H9 (cell line): ENCODE results near the gene POLG2. TPM values are rescaled to one million over a fixed set of nuclear protein-coding genes. Genes with fewer than 3 reads are reported as not detected.

Source experiments
- DNase-seq: peaks from one replicate; pipeline ENCODE4 v3.0.0-alpha.2; 2017
- H2AFZ ChIP-seq: one replicate; pipeline ENCODE4 v1.6.1; 2013; ENCODE audit warnings: mild to moderate bottlenecking, low read length, control low read depth, moderate library complexity
- H2AK5ac ChIP-seq: 2 replicates; pipeline ENCODE4 v1.6.1; 2013; ENCODE audit warnings: low read length, control low read depth, mixed read lengths; ENCODE audit not compliant: insufficient read length
- H2BK120ac ChIP-seq: one replicate; pipeline ENCODE4 v1.6.1; 2013; ENCODE audit warnings: low read depth, mild to moderate bottlenecking, low read length, control low read depth, inconsistent platforms; ENCODE audit not compliant: poor library complexity, severe bottlenecking
- H2BK12ac ChIP-seq: 2 replicates; pipeline ENCODE4 v1.6.1; 2013; ENCODE audit warnings: low read length, control low read depth, mixed read lengths, low read depth; ENCODE audit not compliant: insufficient read length
- H2BK15ac ChIP-seq: 2 replicates; pipeline ENCODE4 v1.6.1; 2013; ENCODE audit warnings: low read depth, low read length, control low read depth
- H2BK20ac ChIP-seq: one replicate; pipeline ENCODE4 v1.6.1; 2013; ENCODE audit warnings: low read depth, mild to moderate bottlenecking, low read length, control low read depth, inconsistent platforms; ENCODE audit not compliant: poor library complexity, severe bottlenecking
- H2BK5ac ChIP-seq: 2 replicates; pipeline ENCODE4 v1.6.1; 2013; ENCODE audit warnings: low read length, control low read depth, mixed read lengths; ENCODE audit not compliant: insufficient read length
- H3K14ac ChIP-seq: 2 replicates; pipeline ENCODE4 v1.6.1; 2013; ENCODE audit warnings: low read length, control low read depth; ENCODE audit not compliant: insufficient read depth
- H3K18ac ChIP-seq: 2 replicates; pipeline ENCODE4 v1.6.1; 2013; ENCODE audit warnings: low read depth, mild to moderate bottlenecking, mixed read lengths, low read length, control low read depth; ENCODE audit not compliant: insufficient read length
- H3K23ac ChIP-seq: 2 replicates; pipeline ENCODE4 v1.6.1; 2013; ENCODE audit warnings: low read length, control low read depth, mixed read lengths, low read depth; ENCODE audit not compliant: insufficient read length
- H3K23me2 ChIP-seq: 2 replicates; pipeline ENCODE4 v1.6.1; 2013; ENCODE audit warnings: low read depth, mild to moderate bottlenecking, mixed read lengths, low read length, control low read depth; ENCODE audit not compliant: insufficient read length, poor library complexity, severe bottlenecking
- H3K27ac ChIP-seq: 2 replicates; pipeline ENCODE4 v1.5.1; 2013; ENCODE audit warnings: low read length, control low read depth, mixed read lengths, low read depth; ENCODE audit not compliant: insufficient read length
- H3K27me3 ChIP-seq: 2 replicates; pipeline ENCODE4 v1.6.1; 2013; ENCODE audit warnings: low read length, control low read depth, inconsistent platforms; ENCODE audit not compliant: insufficient read depth
- H3K4ac ChIP-seq: 2 replicates; pipeline ENCODE4 v1.6.1; 2013; ENCODE audit warnings: low read depth, mild to moderate bottlenecking, control low read depth, inconsistent platforms, low read length, moderate library complexity
- H3K4me1 ChIP-seq: 2 replicates; pipeline ENCODE4 v1.6.1; 2013; ENCODE audit warnings: low read length, control low read depth, inconsistent platforms; ENCODE audit not compliant: insufficient read depth
- H3K4me2 ChIP-seq: 2 replicates; pipeline ENCODE4 v1.6.1; 2013; ENCODE audit warnings: low read length, control low read depth, mixed read lengths; ENCODE audit not compliant: insufficient read length, insufficient read depth
- H3K56ac ChIP-seq: 2 replicates; pipeline ENCODE4 v1.6.1; 2013; ENCODE audit warnings: low read depth, mild to moderate bottlenecking, mixed read lengths, low read length, control low read depth; ENCODE audit not compliant: insufficient read length
- H3K79me1 ChIP-seq: 2 replicates; pipeline ENCODE4 v1.6.1; 2013; ENCODE audit warnings: low read depth, mild to moderate bottlenecking, moderate library complexity, low read length, control low read depth, inconsistent platforms; ENCODE audit not compliant: insufficient read depth, poor library complexity, severe bottlenecking
- H3K79me2 ChIP-seq: 2 replicates; pipeline ENCODE4 v1.6.1; 2013; ENCODE audit warnings: low read length, control low read depth, inconsistent platforms; ENCODE audit not compliant: insufficient read depth
- H3K9ac ChIP-seq: 2 replicates; pipeline ENCODE4 v1.6.1; 2013; ENCODE audit warnings: low read length, control low read depth, mixed read lengths; ENCODE audit not compliant: insufficient read length; ENCODE audit errors: extremely low read depth
- H3K9me3 ChIP-seq: one replicate; pipeline ENCODE4 v1.6.1; 2013; ENCODE audit warnings: low read depth, low read length, inconsistent platforms; ENCODE audit not compliant: control insufficient read depth
- H3T11ph ChIP-seq: one replicate; pipeline ENCODE4 v1.6.1; 2013; ENCODE audit warnings: mild to moderate bottlenecking, low read length, control low read depth, inconsistent platforms
- H4K20me1 ChIP-seq: one replicate; pipeline ENCODE4 v1.6.1; 2013; ENCODE audit not compliant: control insufficient read depth, insufficient read length, insufficient read depth
- H4K5ac ChIP-seq: 2 replicates; pipeline ENCODE4 v1.6.1; 2013; ENCODE audit warnings: low read depth, mild to moderate bottlenecking, mixed read lengths, low read length, control low read depth; ENCODE audit not compliant: insufficient read length
- H4K8ac ChIP-seq: replicated peaks from 2 replicates; pipeline ENCODE4 v1.6.1; 2013; ENCODE audit warnings: low read length, control low read depth, mixed read lengths, low read depth; ENCODE audit not compliant: insufficient read length
- H4K91ac ChIP-seq: 2 replicates; pipeline ENCODE4 v1.6.1; 2013; ENCODE audit warnings: low read depth, mild to moderate bottlenecking, moderate library complexity, mixed read lengths, low read length, control low read depth; ENCODE audit not compliant: insufficient read length
- H3K27ac Mint-ChIP-seq, 3 experiments: 2 replicates in 2 of 3; 3 replicates in 1 of 3; pipeline ENCODE4 v1.8.0; 2020 to 2021; ENCODE audit warnings: mixed read lengths in 3 of 3, mild to moderate bottlenecking in 1 of 3, moderate library complexity in 1 of 3
- H3K27me3 Mint-ChIP-seq: 2 replicates; pipeline ENCODE4 v1.8.0; 2021; ENCODE audit warnings: low read depth, mild to moderate bottlenecking, moderate library complexity, mixed read lengths
- H3K36me3 Mint-ChIP-seq, 3 experiments: 2 replicates in 2 of 3; 3 replicates in 1 of 3; pipeline ENCODE4 v1.8.0; 2020 to 2021; ENCODE audit warnings: low read depth in 3 of 3, mixed read lengths in 3 of 3; ENCODE audit not compliant: insufficient read depth in 1 of 3
- H3K4me1 Mint-ChIP-seq, 2 experiments: 2 replicates each; pipeline ENCODE4 v1.8.0; 2020; ENCODE audit warnings: mixed read lengths in 2 of 2
- H3K4me3 Mint-ChIP-seq, 2 experiments: 2 replicates in 1 of 2; 3 replicates in 1 of 2; pipeline ENCODE4 v1.8.0; 2020 to 2021; ENCODE audit warnings: mild to moderate bottlenecking in 2 of 2, mixed read lengths in 2 of 2, moderate library complexity in 1 of 2
- H3K9me3 Mint-ChIP-seq, 2 experiments: 2 replicates in 1 of 2; 3 replicates in 1 of 2; pipeline ENCODE4 v1.8.0; 2020; ENCODE audit warnings: mild to moderate bottlenecking in 2 of 2, mixed read lengths in 2 of 2, moderate library complexity in 1 of 2
- CTCF ChIP-seq: fragments of 200-600 bp; sonication (generic); conservative IDR thresholded peaks from 3 replicates; pipeline ENCODE4 v1.8.0; 2021; ENCODE audit warnings: antibody characterized with exemption, mild to moderate bottlenecking
- WGBS: extraction: QIAGEN DNeasy Blood & Tissue Kit; methylation state at CpG from one replicate; pipeline ENCODE4 v1.1.7; 2013; ENCODE audit warnings: missing lambda C conversion rate, low lambda C conversion rate, mixed read lengths; ENCODE audit not compliant: insufficient read length; ENCODE audit errors: extremely low coverage; 5-methylcytosine and 5-hydroxymethylcytosine counted together
- total RNA-seq: library from RNA; stranded (reverse); gene quantifications from 2 replicates; pipeline ENCODE4 v1.2.1, GENCODE V29; 2021

Gene POLG2
- total RNA-seq, 1 experiment from 2014 or later: 35.5 TPM

GRCh38 chr17:64520359-64520758 is 23.5 kb upstream of the POLG2 start:
- no peak overlapping the region for H2AK5ac ChIP-seq
- H3K79me1 ChIP-seq: peaks cover 7% of the 10 kb centered on the region
- H2BK120ac ChIP-seq: no peak overlapping the region
- no peaks in the 10 kb centered on the region for H3K4me1 ChIP-seq
- no peak overlapping the region for H3K23ac ChIP-seq
- no peak overlapping the region for H3K27ac Mint-ChIP-seq
- no peaks in the 10 kb centered on the region for H3K23me2 ChIP-seq
- no peak overlapping the region for H2BK12ac ChIP-seq
- no peak overlapping the region for H3T11ph ChIP-seq
- peaks cover 33 to 85% (median 69%) of the 10 kb centered on the region in 3 experiments; a peak in 6 of 7 replicates for H3K36me3 Mint-ChIP-seq
- H3K27ac ChIP-seq: no peak overlapping the region
- H3K14ac ChIP-seq: no peak overlapping the region
- no peak overlapping the region for H2BK15ac ChIP-seq
- H3K27me3 Mint-ChIP-seq: no peaks in the 10 kb centered on the region
- no peak overlapping the region for H3K56ac ChIP-seq
- H3K9me3 ChIP-seq: no peaks in the 10 kb centered on the region
- no peak for TF ChIP-seq CTCF
- DNase-seq: no peak
- no peaks in the 10 kb centered on the region for H4K20me1 ChIP-seq
- no peak overlapping the region for H2AFZ ChIP-seq
- H3K4me3 Mint-ChIP-seq: no peak overlapping the region
- no peaks in the 10 kb centered on the region for H3K79me2 ChIP-seq
- H2BK20ac ChIP-seq: no peak overlapping the region
- no peaks in the 10 kb centered on the region for H3K9me3 Mint-ChIP-seq
- no peaks in the 10 kb centered on the region for H3K4me1 Mint-ChIP-seq
- H4K91ac ChIP-seq: no peak overlapping the region
- H4K5ac ChIP-seq: no peak overlapping the region
- no peak overlapping the region for H3K4ac ChIP-seq
- no peaks in the 10 kb centered on the region for H3K27me3 ChIP-seq
- no peak overlapping the region for H3K4me2 ChIP-seq
- no peak overlapping the region for H3K18ac ChIP-seq
- no CpG with 5 or more reads among the region's 6 CpGs for WGBS
- no peak overlapping the region for H4K8ac ChIP-seq
- H3K9ac ChIP-seq: no peak overlapping the region
- no peak overlapping the region for H2BK5ac ChIP-seq
